LoVo (cell line): ENCODE results near the gene ARHGEF26.
"Not testable (repeated sequence)": the region's sequence is repeated elsewhere in the genome, so short reads cannot be mapped to it uniquely, and the experiment has no call there.

Experiments used
- DNase-seq: peaks from one replicate; pipeline ENCODE4 v3.0.0-alpha.2; 2016; ENCODE audit warnings: low spot score

ARHGEF26 gene, protein sequence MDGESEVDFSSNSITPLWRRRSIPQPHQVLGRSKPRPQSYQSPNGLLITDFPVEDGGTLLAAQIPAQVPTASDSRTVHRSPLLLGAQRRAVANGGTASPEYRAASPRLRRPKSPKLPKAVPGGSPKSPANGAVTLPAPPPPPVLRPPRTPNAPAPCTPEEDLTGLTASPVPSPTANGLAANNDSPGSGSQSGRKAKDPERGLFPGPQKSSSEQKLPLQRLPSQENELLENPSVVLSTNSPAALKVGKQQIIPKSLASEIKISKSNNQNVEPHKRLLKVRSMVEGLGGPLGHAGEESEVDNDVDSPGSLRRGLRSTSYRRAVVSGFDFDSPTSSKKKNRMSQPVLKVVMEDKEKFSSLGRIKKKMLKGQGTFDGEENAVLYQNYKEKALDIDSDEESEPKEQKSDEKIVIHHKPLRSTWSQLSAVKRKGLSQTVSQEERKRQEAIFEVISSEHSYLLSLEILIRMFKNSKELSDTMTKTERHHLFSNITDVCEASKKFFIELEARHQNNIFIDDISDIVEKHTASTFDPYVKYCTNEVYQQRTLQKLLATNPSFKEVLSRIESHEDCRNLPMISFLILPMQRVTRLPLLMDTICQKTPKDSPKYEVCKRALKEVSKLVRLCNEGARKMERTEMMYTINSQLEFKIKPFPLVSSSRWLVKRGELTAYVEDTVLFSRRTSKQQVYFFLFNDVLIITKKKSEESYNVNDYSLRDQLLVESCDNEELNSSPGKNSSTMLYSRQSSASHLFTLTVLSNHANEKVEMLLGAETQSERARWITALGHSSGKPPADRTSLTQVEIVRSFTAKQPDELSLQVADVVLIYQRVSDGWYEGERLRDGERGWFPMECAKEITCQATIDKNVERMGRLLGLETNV

DNA sequence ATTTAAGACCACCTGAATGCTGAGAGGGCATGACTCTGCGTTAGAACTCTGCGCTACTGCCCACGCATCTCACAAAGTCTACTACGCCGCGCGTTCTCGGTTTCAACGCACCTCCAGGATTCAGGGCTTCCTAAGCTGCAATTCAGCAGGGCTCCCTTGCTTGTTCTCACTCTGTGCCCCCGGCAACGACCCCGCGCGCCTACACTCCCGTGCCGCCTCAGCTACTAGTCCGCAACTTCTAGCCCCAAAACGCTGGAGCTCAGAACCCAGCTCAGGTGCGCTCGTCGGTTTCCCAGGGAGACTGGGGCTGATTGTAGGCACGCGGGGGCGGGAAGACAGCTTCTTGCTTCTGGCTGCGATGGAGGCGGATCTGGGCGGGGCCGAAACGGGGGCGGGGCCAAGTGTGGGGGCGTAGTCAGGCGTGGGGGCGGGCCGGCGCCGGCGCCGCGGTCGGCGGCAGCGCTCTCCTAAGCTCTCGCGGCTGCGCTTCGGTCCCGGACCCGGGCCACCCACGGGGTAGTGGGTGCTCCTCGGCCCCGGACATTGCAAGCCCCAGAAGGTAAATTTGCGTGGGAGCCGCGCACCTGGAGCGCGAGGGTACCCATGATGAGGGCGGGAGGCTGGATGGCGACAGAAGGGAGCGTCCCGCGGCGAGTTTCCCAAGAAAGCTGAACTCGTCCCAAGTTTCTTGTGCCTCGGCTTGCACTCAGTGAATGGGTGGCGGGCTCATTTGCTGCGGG lies at the start of gene ARHGEF26:
Gene ARHGEF26, plus strand, starts transcription at position 430 of the 740 bp plus-strand sequence. CDS start 603 bp downstream, outside the sequence.
- peak; percentile 87 for DNase-seq

DNA sequence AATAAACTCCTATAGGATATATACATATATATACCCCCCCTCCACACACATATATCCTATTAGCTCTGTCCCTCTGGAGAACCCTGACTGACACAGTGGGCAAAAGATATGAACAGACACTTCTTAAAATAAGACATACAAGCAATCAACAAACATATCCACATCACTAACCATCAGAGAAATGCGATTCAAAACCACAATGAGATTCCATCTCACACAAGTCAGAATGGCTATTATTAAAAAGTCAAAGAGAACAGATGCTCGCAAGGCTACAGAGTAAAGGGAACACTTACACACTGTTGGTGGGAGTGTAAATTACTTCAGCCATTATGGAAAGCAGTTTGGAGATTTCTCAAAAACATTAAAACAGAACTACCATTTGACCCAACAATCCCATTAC lies 46.2 kb upstream of the ARHGEF26 start:
- DNase-seq = no peak

DNA sequence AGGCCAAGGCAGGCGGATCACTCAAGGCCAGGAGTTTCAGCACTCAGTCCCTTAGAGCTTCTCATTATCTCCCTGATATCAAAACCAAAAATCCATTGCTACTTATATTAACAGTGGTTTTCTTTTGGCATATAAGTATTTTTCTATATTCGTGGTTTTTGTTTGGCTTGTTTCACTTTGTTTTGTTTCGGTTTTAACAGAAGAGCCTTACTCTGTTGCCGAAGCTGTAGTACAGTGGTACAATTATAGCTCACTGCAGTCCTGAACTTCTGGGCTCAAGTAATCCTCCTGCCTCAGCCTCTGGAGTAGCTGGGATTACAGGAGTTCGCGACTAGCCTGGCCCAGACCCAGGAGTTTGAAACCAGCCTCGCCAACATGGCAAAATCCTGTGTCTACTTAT lies 42.5 kb upstream of the ARHGEF26 start:
- DNase-seq = no peak

GRCh38 chr3:154081305-154081704 lies 39.9 kb upstream of the ARHGEF26 start:
- DNase-seq = no peak

GRCh38 chr3:154085071-154085470 lies 36.1 kb upstream of the ARHGEF26 start:
- no peak for DNase-seq

DNA sequence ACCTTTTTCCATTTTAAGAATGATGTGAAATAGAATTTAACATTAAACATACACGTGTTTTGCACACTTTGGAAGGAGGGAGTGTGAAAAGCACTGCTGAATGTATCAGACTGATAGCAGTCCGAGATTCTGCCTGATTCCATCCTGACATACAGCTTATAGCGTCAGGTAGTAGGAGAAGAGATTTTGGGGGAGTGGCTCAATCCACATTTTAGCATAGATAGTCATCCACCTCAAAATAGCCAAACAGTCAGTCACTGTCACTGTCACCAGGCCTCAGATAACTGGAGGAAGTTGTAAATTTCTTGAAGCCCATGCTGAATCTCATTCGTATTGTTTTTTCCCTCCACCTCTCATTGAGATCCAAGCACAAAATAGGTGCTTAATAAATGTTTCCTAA lies 35.4 kb upstream of the ARHGEF26 start:
- no peak for DNase-seq

- DNase-seq = no peak
These were observed 34.9 kb upstream of the ARHGEF26 start for GRCh38 chr3:154086286-154086685.

GRCh38 chr3:154087756-154088480 lies 33.3 kb upstream of the ARHGEF26 start:
- DNase-seq = not testable (repeated sequence)

GRCh38 chr3:154089421-154090420 lies 31.5 kb upstream of the ARHGEF26 start:
- peak; percentile 7 for DNase-seq

GRCh38 chr3:154094051-154094450 lies 27.1 kb upstream of the ARHGEF26 start:
- DNase-seq = no peak

DNA sequence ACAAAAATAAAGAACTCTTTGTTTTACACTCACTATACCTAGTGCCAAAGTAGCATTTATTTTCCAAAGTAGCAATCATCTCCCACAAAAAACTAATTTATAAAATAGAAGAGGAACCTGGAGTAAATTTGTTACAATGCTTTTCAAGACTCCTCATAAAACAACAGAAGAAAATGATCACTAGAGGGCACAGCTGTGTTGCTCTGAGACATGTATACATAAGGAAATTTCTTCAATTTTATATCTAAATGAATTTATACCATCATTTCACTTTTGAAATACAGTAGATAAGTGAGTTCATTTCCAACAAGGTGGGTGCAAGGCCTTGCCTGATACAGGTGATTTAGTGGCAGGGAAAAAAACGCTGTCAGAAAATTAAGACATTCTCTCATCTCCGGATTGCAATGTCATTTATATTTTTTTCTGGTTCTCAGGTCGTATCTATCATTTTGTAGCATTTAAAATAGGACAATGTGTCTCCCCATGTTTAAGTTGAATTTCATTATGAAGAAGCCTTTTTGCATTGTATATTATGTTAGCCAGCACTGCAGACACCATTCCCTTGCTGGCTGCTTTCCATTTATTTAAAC lies 25.3 kb upstream of the ARHGEF26 start:
- DNase-seq = peak; percentile 14

DNA sequence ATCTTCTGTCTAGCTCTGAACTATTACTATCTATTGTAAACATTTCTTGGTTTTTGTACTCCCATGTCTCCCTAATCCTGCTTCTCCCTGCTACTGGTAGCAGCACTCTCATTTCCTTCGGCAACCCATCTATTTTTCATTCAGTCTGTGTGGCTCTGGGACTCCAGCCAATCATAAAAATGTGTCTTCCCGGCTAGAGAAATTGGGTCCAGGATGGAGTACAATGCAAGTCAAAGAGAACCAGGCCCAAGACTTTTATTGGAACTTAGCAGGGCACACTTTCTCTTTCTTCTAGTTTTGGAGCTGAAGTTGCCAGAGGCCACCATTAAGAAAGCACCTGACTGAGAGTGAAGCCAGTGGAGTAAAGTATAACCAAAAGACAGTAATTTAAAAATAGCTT lies 22.8 kb upstream of the ARHGEF26 start:
- no peak for DNase-seq

GRCh38 chr3:154100556-154100955 lies 20.6 kb upstream of the ARHGEF26 start:
- DNase-seq = no peak

DNA sequence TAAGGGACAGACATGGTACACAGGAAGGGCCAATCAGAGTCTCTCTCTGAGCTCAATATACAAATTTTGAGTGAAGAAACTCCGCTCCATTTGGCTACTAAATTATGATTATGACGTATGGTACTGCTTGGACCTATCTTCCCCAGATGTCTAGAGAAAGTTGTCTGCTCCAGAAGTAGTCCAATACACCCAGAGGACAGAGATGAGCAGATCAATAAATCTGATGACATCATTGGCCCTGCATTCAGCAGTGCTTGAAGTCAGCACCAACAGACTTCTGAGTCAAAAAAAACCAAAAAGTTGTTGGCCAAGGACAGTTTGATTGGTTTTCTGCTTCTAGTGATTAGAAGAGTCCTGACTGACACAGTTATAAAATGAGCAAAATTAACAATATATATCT lies 19.9 kb upstream of the ARHGEF26 start:
- DNase-seq = no peak

- DNase-seq = no peak
These were observed 19.0 kb upstream of the ARHGEF26 start for GRCh38 chr3:154102225-154102624.

GRCh38 chr3:154105218-154105975 lies 15.8 kb upstream of the ARHGEF26 start:
- DNase-seq = no peak

GRCh38 chr3:154111365-154111935 lies 9.7 kb upstream of the ARHGEF26 start:
- DNase-seq = no peak

DNA sequence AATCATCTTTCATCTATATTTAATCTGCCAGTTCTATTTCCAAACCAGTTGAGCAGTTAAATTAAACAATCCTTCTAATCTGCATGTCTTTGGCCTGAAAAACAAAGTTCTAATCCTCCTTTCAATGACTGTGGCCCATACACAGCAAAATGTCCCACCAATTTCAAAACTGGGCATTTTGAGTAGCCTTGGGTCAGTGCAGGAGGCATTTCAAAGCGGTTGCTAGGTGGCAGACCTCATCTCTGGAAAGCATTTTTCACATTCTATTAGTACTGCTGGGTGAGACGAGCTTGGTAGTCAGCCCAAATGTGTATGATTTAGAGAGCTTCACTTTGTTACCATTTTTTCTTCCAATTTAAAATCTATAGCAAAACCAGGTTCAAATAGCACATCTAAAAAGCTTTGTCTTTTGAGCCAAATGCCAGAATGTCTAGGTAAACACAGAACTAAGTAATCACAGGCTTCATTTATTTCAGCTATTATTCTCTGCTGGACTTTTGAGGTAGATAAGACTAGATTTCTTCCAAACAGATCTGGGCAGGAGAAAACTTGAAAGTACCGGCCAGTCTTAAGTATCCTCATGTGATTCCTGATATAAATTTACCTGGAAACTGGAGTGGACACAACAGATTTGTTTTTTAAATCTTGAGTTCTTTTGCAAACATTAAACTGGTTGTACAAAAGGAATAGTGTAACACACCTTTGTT lies 8.9 kb upstream of the ARHGEF26 start:
- DNase-seq = no peak
